Common myeloid progenitor, CD34-positive (primary cell): ENCODE data around the gene CYLD. TPM values are rescaled to one million over a fixed set of nuclear protein-coding genes. Genes with fewer than 3 reads are reported as not detected.

Experiments used
- CTCF ChIA-PET: fragments of 350-600 bp; sonication (Branson Sonifier 250); formaldehyde crosslinking; loops from one replicate; lab custom pipeline; 2021; ENCODE audit warnings: antibody characterized with exemption; lab: Charles Lee
- POLR2A ChIA-PET: fragments of 350-600 bp; sonication (Branson Sonifier 250); formaldehyde crosslinking; loops from one replicate; lab custom pipeline; 2021; ENCODE audit warnings: antibody characterized with exemption; lab: Charles Lee
- DNase-seq, 3 donors: peaks; one replicate each; pipeline versions ENCODE4 v3.0.0 to v3.0.0-alpha.2; 2013
- H3K27ac ChIP-seq, 2 experiments: 1 replicate in 1 of 2; 2 replicates in 1 of 2; pipeline ENCODE4 v1.7.0; 2013; ENCODE audit warnings: inconsistent platforms in 2 of 2, low read length in 2 of 2, mild to moderate bottlenecking in 2 of 2, low read depth in 1 of 2, moderate library complexity in 1 of 2; ENCODE audit not compliant: severe bottlenecking in 2 of 2, insufficient read depth in 1 of 2, poor library complexity in 1 of 2
- H3K27me3 ChIP-seq, 5 experiments: replicated peaks in 2 of 5; 1 replicate in 3 of 5; 2 replicates in 2 of 5; pipeline versions ENCODE4 v1.6.1 to v1.7.0; 2013; ENCODE audit warnings: low read length in 4 of 5, mild to moderate bottlenecking in 2 of 5, moderate library complexity in 2 of 5, inconsistent platforms in 1 of 5; ENCODE audit not compliant: insufficient read depth in 5 of 5, control insufficient read depth in 4 of 5
- H3K36me3 ChIP-seq, 4 experiments: 1 replicate in 2 of 4; 2 replicates in 2 of 4; pipeline versions ENCODE4 v1.6.1 to v1.7.0; 2013; ENCODE audit warnings: low read length in 3 of 4, control low read depth in 1 of 4, mild to moderate bottlenecking in 1 of 4; ENCODE audit not compliant: control insufficient read depth in 4 of 4, insufficient read depth in 4 of 4
- H3K4me1 ChIP-seq, 4 experiments: 1 replicate in 3 of 4; 2 replicates in 1 of 4; pipeline versions ENCODE4 v1.6.1 to v1.7.1; 2013; ENCODE audit warnings: low read length in 3 of 4, mild to moderate bottlenecking in 3 of 4, control low read depth in 1 of 4, inconsistent platforms in 1 of 4, moderate library complexity in 1 of 4; ENCODE audit not compliant: control insufficient read depth in 4 of 4, insufficient read depth in 4 of 4; ENCODE audit errors: control extremely low read depth in 1 of 4
- H3K4me3 ChIP-seq, 7 experiments: 1 replicate in 4 of 7; 2 replicates in 3 of 7; pipeline versions ENCODE4 v1.5.1 to v1.7.0; 2013; ENCODE audit warnings: mild to moderate bottlenecking in 7 of 7, low read length in 6 of 7, moderate library complexity in 6 of 7, inconsistent platforms in 2 of 7, low read depth in 2 of 7, control low read depth in 1 of 7; ENCODE audit not compliant: insufficient read depth in 4 of 7, control insufficient read depth in 1 of 7; ENCODE audit errors: extremely low read depth in 1 of 7
- H3K9me3 ChIP-seq, 5 experiments: 1 replicate in 4 of 5; 2 replicates in 1 of 5; pipeline versions ENCODE4 v1.6.1 to v1.7.1; 2013; ENCODE audit warnings: low read length in 4 of 5, mild to moderate bottlenecking in 2 of 5, inconsistent platforms in 1 of 5, low read depth in 1 of 5, moderate library complexity in 1 of 5; ENCODE audit not compliant: control insufficient read depth in 4 of 5, insufficient read depth in 2 of 5; ENCODE audit errors: control extremely low read depth in 1 of 5
- WGBS: methylation state at CpG from one replicate; pipeline ENCODE4 v1.1.5; 2013; ENCODE audit not compliant: insufficient coverage; 5-methylcytosine and 5-hydroxymethylcytosine counted together
- polyA plus RNA-seq: library from polyadenylated mRNA; unstranded; fragments of 120-200 nt; gene quantifications from one replicate; pipeline ENCODE4 v1.2.1, GENCODE V29; 2013

The CYLD gene
- polyA plus RNA-seq = 72.4 TPM

GRCh38 chr16:50741781-50742575 is at the start of gene CYLD:
CYLD (plus strand) TSS chr16:50742086; CDS start chr16:50749699, 7,613 bp downstream.
- H3K9me3 ChIP-seq = no peaks in the 10 kb centered on the region
- POLR2A ChIA-PET = interaction anchor here (0.7 to 1.0 kb wide), 4 partner anchors 58 to 75 kb away, joined by 3 to 6 read pairs (median 3); no protein-coding TSS in a partner anchor
- WGBS = under 1% methylated on average over 52 of the region's 93 CpGs

GRCh38 chr16:50692644-50692998 is 49.3 kb upstream of the CYLD start:
- no peaks in the 10 kb centered on the region for H3K27me3 ChIP-seq
- H3K9me3 ChIP-seq = no peaks in the 10 kb centered on the region
- no peak overlapping the region for H3K27ac ChIP-seq
- H3K4me1 ChIP-seq = peaks cover 2 to 43% (median 34%) of the 10 kb centered on the region in 4 experiments
- no peak for DNase-seq
- H3K36me3 ChIP-seq = no peaks in the 10 kb centered on the region
- CTCF ChIA-PET = no interaction called here
- WGBS = 96% methylated on average over 3 of the region's 4 CpGs
- H3K4me3 ChIP-seq = peak overlapping the region in 2 of 7 experiments; percentile 68 to 76
- POLR2A ChIA-PET = no interaction called here

More at GRCh38 chr16:50741781-50742575, at the start of gene CYLD:
- H3K27me3 ChIP-seq = no peaks in the 10 kb centered on the region
- H3K4me1 ChIP-seq = peaks cover 30 to 55% (median 41%) of the 10 kb centered on the region in 4 experiments
- peak within 1 kb of the TSS; percentile 53 to 91 (median 80) for H3K4me3 ChIP-seq
- H3K27ac ChIP-seq = peak within 1 kb of the TSS; percentile 91 to 92
- H3K36me3 ChIP-seq = peaks cover 0 to 7% (median 4%) of the 10 kb centered on the region in 4 experiments
- peak; percentile 99 to 100 (median 100) for DNase-seq
- CTCF ChIA-PET = interaction anchor here (0.6 to 8.2 kb wide), 7 partner anchors 11 to 74 kb away, joined by 3 to 224 read pairs (median 4); partner anchors contain the start of gene SNX20

- H3K36me3 ChIP-seq = no peaks in the 10 kb centered on the region
- H3K4me3 ChIP-seq = peak within 1 kb of the TSS; percentile 16 to 76 (median 49)
- peaks cover 2 to 49% (median 40%) of the 10 kb centered on the region in 4 experiments for H3K4me1 ChIP-seq
- CTCF ChIA-PET = interaction anchor here (4.3 kb wide), 1 partner anchor 53 kb away, joined by 17 read pairs; no protein-coding TSS in a partner anchor
- POLR2A ChIA-PET = no interaction called here
- peak within 1 kb of the TSS in 1 of 2 experiments; percentile 7 for H3K27ac ChIP-seq
- peak in 2 of 3 donors; percentile 62 to 67 for DNase-seq
- no peaks in the 10 kb centered on the region for H3K9me3 ChIP-seq
- no peaks in the 10 kb centered on the region for H3K27me3 ChIP-seq
- 16% methylated on average over 24 of the region's 56 CpGs for WGBS
These were observed 48.7 kb upstream of the CYLD start, which contains the start of gene NOD2 for GRCh38 chr16:50692999-50693781. NOD2 (plus strand) TSS chr16:50693606; CDS start chr16:50699496, 5,890 bp downstream.

GRCh38 chr16:50694206-50694605 is 47.7 kb upstream of the CYLD start:
- ChIA-PET CTCF (interaction anchor here (0.7 to 4.3 kb wide), 6 partner anchors 15 to 141 kb away, joined by 3 to 17 read pairs (median 4); no protein-coding TSS in a partner anchor), POLR2A (no interaction called here)
- no peak for DNase-seq
- Histone ChIP-seq H3K36me3 (no peaks in the 10 kb centered on the region), H3K27ac (no peak overlapping the region), H3K4me3 (peak overlapping the region in 2 of 7 experiments; percentile 68 to 76), H3K4me1 (peaks cover 2 to 52% (median 42%) of the 10 kb centered on the region in 4 experiments), H3K27me3 (no peaks in the 10 kb centered on the region), H3K9me3 (no peaks in the 10 kb centered on the region)
- WGBS = 60% methylated on average over 1 of the region's 2 CpGs

GRCh38 chr16:50695017-50696000 is 46.6 kb upstream of the CYLD start:
- DNase-seq = peak in 2 of 3 donors; percentile 31 to 38
- 98% methylated on average over 8 of the region's 9 CpGs for WGBS
- H3K27me3 ChIP-seq = no peaks in the 10 kb centered on the region
- H3K27ac ChIP-seq = no peak overlapping the region
- ChIA-PET CTCF (interaction anchor here (1.0 to 4.3 kb wide), 8 partner anchors 10 to 51 kb away, joined by 3 to 17 read pairs (median 8); no protein-coding TSS in a partner anchor), POLR2A (no interaction called here)
- no peaks in the 10 kb centered on the region for H3K36me3 ChIP-seq
- no peak overlapping the region for H3K4me3 ChIP-seq
- peaks cover 2 to 54% (median 43%) of the 10 kb centered on the region in 4 experiments for H3K4me1 ChIP-seq
- no peaks in the 10 kb centered on the region for H3K9me3 ChIP-seq

GRCh38 chr16:50696126-50696525 is 45.8 kb upstream of the CYLD start:
- Histone ChIP-seq H3K36me3 (no peaks in the 10 kb centered on the region), H3K27ac (no peak overlapping the region), H3K9me3 (no peaks in the 10 kb centered on the region), H3K4me3 (no peak overlapping the region), H3K4me1 (peaks cover 2 to 54% (median 43%) of the 10 kb centered on the region in 4 experiments), H3K27me3 (no peaks in the 10 kb centered on the region)
- 57% methylated on average over 1 of the region's 5 CpGs for WGBS
- ChIA-PET POLR2A (interaction anchor here (0.9 to 1.1 kb wide), 2 partner anchors 12 to 13 kb away, joined by 3 read pairs; no protein-coding TSS in a partner anchor), CTCF (interaction anchor here (1.0 to 4.3 kb wide), 5 partner anchors 11 to 111 kb away, joined by 3 to 17 read pairs (median 9); no protein-coding TSS in a partner anchor)
- no peak for DNase-seq
